Measurements from ENCODE around the gene STX5.
A peak's percentile ranks its signal among the peaks of the same experiment; 100 is the strongest.
"Not testable (repeated sequence)": the region's sequence is repeated elsewhere in the genome, so short reads cannot be mapped to it uniquely, and the experiment has no call there.

Gene STX5

GRCh38 chr11:62828130-62828529, 3.7 kb downstream of the STX5 start:
- DNase-seq (ENCODE audit: low read depth): not testable (repeated sequence)

- no peak for DNase-seq (ENCODE audit: low read depth)
These were observed 8.2 kb downstream of the STX5 start for GRCh38 chr11:62823677-62824076.

GRCh38 chr11:62817129-62817528, 14.7 kb downstream of the STX5 start:
- no peak for DNase-seq (ENCODE audit: low read depth)

GRCh38 chr11:62816557-62816956, 15.3 kb downstream of the STX5 start:
- DNase-seq (ENCODE audit: low read depth): no peak

- no peak for DNase-seq (ENCODE audit: low read depth)
These were observed 20.2 kb downstream of the STX5 start for GRCh38 chr11:62811659-62812058.

GRCh38 chr11:62810748-62811147, 21.1 kb downstream of the STX5 start:
- no peak for DNase-seq (ENCODE audit: low read depth)

GRCh38 chr11:62806611-62807121, 25.2 kb downstream of the STX5 start:
- no peak for DNase-seq (ENCODE audit: low read depth)

GRCh38 chr11:62805961-62806441, 25.9 kb downstream of the STX5 start:
- no peak for DNase-seq (ENCODE audit: low read depth)

GRCh38 chr11:62805076-62805892, 26.6 kb downstream of the STX5 start, which contains the start of gene NXF1:
TSS of gene NXF1 (minus strand) at chr11:62805440. CDS start at chr11:62805356, 84 bp downstream.
- DNase-seq (ENCODE audit: low read depth): peak; percentile 97

GRCh38 chr11:62804310-62805075, 27.4 kb downstream of the STX5 start:
- DNase-seq (ENCODE audit: low read depth): no peak

GRCh38 chr11:62801071-62801470, 30.8 kb downstream of the STX5 start:
- no peak for DNase-seq (ENCODE audit: low read depth)

- no peak for DNase-seq (ENCODE audit: low read depth)
These were observed 32.4 kb downstream of the STX5 start for GRCh38 chr11:62799486-62799885.

- DNase-seq (ENCODE audit: low read depth): no peak
These were observed 35.6 kb downstream of the STX5 start for GRCh38 chr11:62796281-62796680.

GRCh38 chr11:62794201-62794775, 37.6 kb downstream of the STX5 start:
- no peak for DNase-seq (ENCODE audit: low read depth)

GRCh38 chr11:62792202-62792575, 39.7 kb downstream of the STX5 start:
- DNase-seq (ENCODE audit: low read depth): no peak

GRCh38 chr11:62791501-62792201, 40.2 kb downstream of the STX5 start, which contains the start of gene TMEM223:
TSS of gene TMEM223 (minus strand) at chr11:62792006. CDS start at chr11:62791994, 12 bp downstream.
- peak; percentile 90 for DNase-seq (ENCODE audit: low read depth)

- DNase-seq (ENCODE audit: low read depth): no peak
These were observed 42.3 kb downstream of the STX5 start for GRCh38 chr11:62789576-62789975.

GRCh38 chr11:62788991-62789390, 42.9 kb downstream of the STX5 start:
- DNase-seq (ENCODE audit: low read depth): no peak

GRCh38 chr11:62787005-62787759, 44.7 kb downstream of the STX5 start, which contains the start of gene TMEM179B:
TSS of gene TMEM179B (plus strand) at chr11:62787402. CDS start at chr11:62787432, 30 bp downstream.
- DNase-seq (ENCODE audit: low read depth): peak; percentile 96

- DNase-seq (ENCODE audit: low read depth): peak; percentile 85
These were observed 45.4 kb downstream of the STX5 start for GRCh38 chr11:62786318-62787004.

Measured in activated T-cell treated with anti-CD3 and anti-CD28 coated beads for 48 hours (primary cell).